A549 (cell line): ENCODE data around the gene EPC2. TPM values are rescaled to one million over a fixed set of nuclear protein-coding genes. Genes with fewer than 3 reads are reported as not detected.

Experiments
- ATAC-seq, 2 experiments: fragments of 200-7000 bp in 1 of 2; fragments of >200 bp in 1 of 2; cut with Nextera tagmentation in 1 of 2; cut with Tn5 transposase in 1 of 2; 3 replicates each; pipeline versions ENCODE4 v1.8.0 to v1.9.1; 2018 to 2020; ENCODE audit warnings: mild to moderate bottlenecking in 1 of 2, moderate library complexity in 1 of 2
- CTCF ChIA-PET: fragments of 300-600 bp; sonication (Branson Sonifier 250); formaldehyde crosslinking; extraction: SDS; loops from one replicate; lab custom pipeline; 2021; ENCODE audit warnings: antibody characterized with exemption, inconsistent platforms; lab: Yijun Ruan, JAX
- POLR2A ChIA-PET: fragments of 350-600 bp; formaldehyde crosslinking; extraction: SDS; loops from one replicate; lab custom pipeline; 2021; ENCODE audit warnings: antibody characterized with exemption, inconsistent platforms; lab: Yijun Ruan, JAX
- DNase-seq, 2 experiments: peaks; one replicate each; pipeline versions ENCODE4 v3.0.0 to v3.0.0-alpha.2; 2011 to 2016; ENCODE audit warnings: low read depth in 1 of 2, low spot score in 1 of 2
- FAIRE-seq: peaks from 2 replicates; lab custom pipeline; 2011; peaks lifted over from hg19 to GRCh38; lab: Jason Lieb, UNC
- H3K27ac ChIP-seq, 2 experiments: fragments of >200 bp; sonication (Bioruptor Twin); formaldehyde crosslinking; 3 replicates each; pipeline ENCODE4 v1.5.1; 2016 to 2017
- H3K4me1 ChIP-seq: fragments of >200 bp; sonication (Bioruptor Twin); formaldehyde crosslinking; 3 replicates; pipeline ENCODE4 v1.6.1; 2016
- H3K4me2 ChIP-seq: fragments of >200 bp; sonication (Bioruptor Twin); formaldehyde crosslinking; 3 replicates; pipeline ENCODE4 v1.6.1; 2016
- H3K4me3 ChIP-seq: fragments of >200 bp; sonication (Bioruptor Twin); formaldehyde crosslinking; 3 replicates; pipeline ENCODE4 v1.5.1; 2016
- H3K9me3 ChIP-seq: fragments of >200 bp; sonication (Bioruptor Twin); formaldehyde crosslinking; 3 replicates; pipeline ENCODE4 v1.6.1; 2016
- BCL3 ChIP-seq: fragments of >200 bp; sonication (Bioruptor Twin); formaldehyde crosslinking; IDR thresholded peaks from 3 replicates; pipeline ENCODE4 v1.6.1; 2016
- CEBPB ChIP-seq, 2 experiments: fragments of >200 bp in 1 of 2; sonication (Bioruptor Twin) in 1 of 2; formaldehyde crosslinking in 1 of 2; IDR thresholded peaks; 2 replicates each; pipeline ENCODE4 v1.6.1; 2012 to 2016
- E2F6 ChIP-seq: IDR thresholded peaks from 2 replicates; pipeline ENCODE4 v1.6.1; 2012; ENCODE audit warnings: low read depth, borderline replicate concordance
- EP300 ChIP-seq, 2 experiments: fragments of >200 bp; sonication (Bioruptor Twin); formaldehyde crosslinking; IDR thresholded peaks; 2 replicates in 1 of 2; 3 replicates in 1 of 2; pipeline ENCODE4 v1.6.1; 2016 to 2017
- FOSB ChIP-seq: fragments of 250-450 bp; sonication (Bioruptor Pico); IDR thresholded peaks from 2 replicates; pipeline ENCODE4 v1.5.0; 2020; ENCODE audit warnings: mild to moderate bottlenecking, moderate library complexity
- FOSL2 ChIP-seq, 2 experiments: fragments of 450-650 bp in 1 of 2; fragments of >200 bp in 1 of 2; sonication (Bioruptor Twin) in 1 of 2; formaldehyde crosslinking; IDR thresholded peaks; 2 replicates each; pipeline versions ENCODE4 v1.5.0 to v1.6.1; 2016 to 2020; ENCODE audit warnings: mild to moderate bottlenecking in 1 of 2, moderate library complexity in 1 of 2
- GATA3 ChIP-seq: IDR thresholded peaks from 2 replicates; pipeline ENCODE4 v1.6.1; 2012; ENCODE audit warnings: borderline replicate concordance
- HDAC2 ChIP-seq: fragments of 200-600 bp; sonication (generic); IDR thresholded peaks from 2 replicates; pipeline ENCODE4 v1.6.1; 2016
- HEYL ChIP-seq: fragments of 250-450 bp; sonication (Bioruptor Pico); IDR thresholded peaks from 2 replicates; pipeline ENCODE4 v1.8.0; 2021; ENCODE audit warnings: mild to moderate bottlenecking, moderate library complexity
- HMGXB4 ChIP-seq: fragments of 250-450 bp; sonication (Bioruptor Pico); IDR thresholded peaks from 2 replicates; pipeline ENCODE4 v1.5.0; 2021; ENCODE audit warnings: mild to moderate bottlenecking, moderate library complexity, borderline replicate concordance
- HOXA7 ChIP-seq: fragments of 250-450 bp; sonication (Bioruptor Pico); IDR thresholded peaks from 2 replicates; pipeline ENCODE4 v1.5.0; 2020; ENCODE audit warnings: mild to moderate bottlenecking, moderate library complexity
- HOXB13 ChIP-seq: fragments of 250-450 bp; sonication (Bioruptor Pico); IDR thresholded peaks from 2 replicates; pipeline ENCODE4 v1.5.0; 2020; ENCODE audit warnings: low read depth, mild to moderate bottlenecking, moderate library complexity
- HOXB5 ChIP-seq: fragments of 250-450 bp; sonication (Bioruptor Pico); IDR thresholded peaks from 2 replicates; pipeline ENCODE4 v1.5.0; 2020; ENCODE audit warnings: mild to moderate bottlenecking, moderate library complexity
- JUN ChIP-seq, 2 experiments: fragments of >200 bp; sonication (Bioruptor Twin); formaldehyde crosslinking; IDR thresholded peaks; 2 replicates in 1 of 2; 3 replicates in 1 of 2; pipeline ENCODE4 v1.6.1; 2016 to 2017
- JUNB ChIP-seq: fragments of >200 bp; sonication (Bioruptor Twin); formaldehyde crosslinking; IDR thresholded peaks from 2 replicates; pipeline ENCODE4 v1.6.1; 2016
- MAFK ChIP-seq: fragments of 450-650 bp; IDR thresholded peaks from 2 replicates; pipeline ENCODE4 v1.6.1; 2014; ENCODE audit not compliant: partially characterized antibody
- MYC ChIP-seq: IDR thresholded peaks from 2 replicates; pipeline ENCODE4 v1.6.1; 2012; ENCODE audit warnings: mild to moderate bottlenecking, inconsistent platforms, low read length, improper control_type of control experiment, borderline replicate concordance
- NFE2L2 ChIP-seq: fragments of 150-350 bp; conservative IDR thresholded peaks from 2 replicates; pipeline ENCODE4 v1.6.1; 2014; ENCODE audit warnings: low read length
- PBX3 ChIP-seq: IDR thresholded peaks from 2 replicates; pipeline ENCODE4 v1.6.1; 2012
- PHF8 ChIP-seq: fragments of 200-600 bp; sonication (generic); IDR thresholded peaks from 2 replicates; pipeline ENCODE4 v1.6.1; 2016; ENCODE audit warnings: low read depth, mild to moderate bottlenecking, antibody characterized with exemption, moderate library complexity, borderline replicate concordance
- POLR2A ChIP-seq: IDR thresholded peaks from 2 replicates; pipeline ENCODE4 v1.6.1; 2012; ENCODE audit warnings: mild to moderate bottlenecking, low read length
- RCOR1 ChIP-seq: fragments of 150-350 bp; IDR thresholded peaks from 2 replicates; pipeline ENCODE4 v1.6.1; 2014; ENCODE audit warnings: antibody characterized with exemption, low read length, low read depth
- REST ChIP-seq: fragments of 200-600 bp; sonication (generic); IDR thresholded peaks from 2 replicates; pipeline ENCODE4 v1.6.1; 2016; ENCODE audit warnings: antibody characterized with exemption, mild to moderate bottlenecking, moderate library complexity
- RNF2 ChIP-seq: fragments of 200-600 bp; sonication (generic); IDR thresholded peaks from 2 replicates; pipeline ENCODE4 v1.6.1; 2016; ENCODE audit warnings: low read depth, mild to moderate bottlenecking, antibody characterized with exemption, moderate library complexity, borderline replicate concordance
- SREBF2 ChIP-seq: fragments of 450-650 bp; IDR thresholded peaks from 2 replicates; pipeline ENCODE4 v1.6.1; 2014; ENCODE audit warnings: mild to moderate bottlenecking, moderate library complexity
- TFCP2L1 ChIP-seq: fragments of 250-450 bp; sonication (Bioruptor Pico); IDR thresholded peaks from 2 replicates; pipeline ENCODE4 v1.5.0; 2021; ENCODE audit warnings: mild to moderate bottlenecking
- ZC3H11A ChIP-seq: fragments of 450-650 bp; IDR thresholded peaks from 2 replicates; pipeline ENCODE4 v1.6.1; 2014; ENCODE audit warnings: antibody characterized with exemption, mild to moderate bottlenecking
- WGBS: methylation state at CpG from one replicate; pipeline ENCODE4 v1.1.6; 2017; ENCODE audit errors: missing lambda C conversion rate; 5-methylcytosine and 5-hydroxymethylcytosine counted together
- polyA plus RNA-seq, 4 experiments: library from polyadenylated mRNA; depleted of rRNA in 3 of 4; stranded (reverse); fragments of >200 nt; fragmentation: RNase III in 1 of 4; extraction: RNeasy Plus Mini Kit Qiagen cat#74134 plus additional on column Dnase treatment in 1 of 4; gene quantifications; 2 replicates in 3 of 4; 3 replicates in 1 of 4; pipeline ENCODE4 v1.2.3, GENCODE V29; 2011 to 2017

Gene EPC2
- polyA plus RNA-seq, 2 of the 4 experiments (the other 2 are of a cell fraction), result 8.8 to 23.0 TPM

- ATAC-seq, result no peak; a peak in 1 of 6 replicates
Measured at GRCh38 chr2:148814860-148815419, 170.4 kb downstream of the EPC2 start.

GRCh38 chr2:148816176-148816575 is 171.6 kb downstream of the EPC2 start:
- TF ChIP-seq HEYL (no peak), JUN (IDR thresholded peaks at IDR 0.05) (no peak), HDAC2 (no peak), RCOR1 (no peak), MYC (no peak), CEBPB (IDR thresholded peaks at IDR 0.05) (no peak), FOSB (no peak), E2F6 (no peak), GATA3 (no peak), PBX3 (no peak), PHF8 (no peak), NFE2L2 (no peak), JUNB (no peak), BCL3 (no peak), HOXA7 (CRISPR knock-in tag) (no peak), HOXB5 (no peak), FOSL2 (IDR thresholded peaks at IDR 0.05) (no peak), FOSL2 (CRISPR knock-in tag; IDR thresholded peaks at IDR 0.05) (no peak), REST (no peak)
- Histone ChIP-seq H3K9me3 (no peaks in the 10 kb centered on the region), H3K27ac (no peak overlapping the region), H3K4me1 (peaks cover 6% of the 10 kb centered on the region; the same call in 1 of the 3 replicates), H3K4me2 (no peak overlapping the region), H3K4me3 (no peak overlapping the region)
- POLR2A ChIA-PET, result no interaction called here
- DNase-seq, result no peak
- WGBS, result 85% methylated on average over 6 of the region's 6 CpGs
- no peak for FAIRE-seq
- CTCF ChIA-PET, result interaction anchor here (0.6 kb wide), 1 partner anchor 176 kb away, joined by 4 read pairs; no protein-coding TSS in a partner anchor
- no peak for ATAC-seq

More at GRCh38 chr2:148814860-148815419, 170.4 kb downstream of the EPC2 start:
- H3K4me3 ChIP-seq, result no peak overlapping the region
- no peak overlapping the region for H3K27ac ChIP-seq
- ChIA-PET POLR2A (no interaction called here), CTCF (no interaction called here)
- DNase-seq, result no peak
- WGBS, result 37% methylated on average over 7 of the region's 7 CpGs
- peak overlapping the region; percentile 51 for H3K4me2 ChIP-seq
- FAIRE-seq, result no peak
- no peaks in the 10 kb centered on the region for H3K9me3 ChIP-seq
- no peak for TF ChIP-seq RNF2
- no peak for TF ChIP-seq SREBF2
- no peak for TF ChIP-seq JUN (IDR thresholded peaks at IDR 0.05)
- TF ChIP-seq FOSB, result no peak
- TF ChIP-seq MAFK, result no peak
- no peak for TF ChIP-seq TFCP2L1 (CRISPR knock-in tag)
- no peak for TF ChIP-seq HMGXB4
- no peak for TF ChIP-seq POLR2A
- TF ChIP-seq EP300 (IDR thresholded peaks at IDR 0.05), result no peak
- no peak for TF ChIP-seq HOXB13 (CRISPR knock-in tag)
- TF ChIP-seq HOXB5, result no peak
- TF ChIP-seq ZC3H11A, result no peak
- TF ChIP-seq, all 56 proteins: peak for 0
- peaks cover 6% of the 10 kb centered on the region; the same call in 1 of the 3 replicates for H3K4me1 ChIP-seq
